ENCODE data around the gene C16orf74.

C16orf74 gene

GRCh38 chr16:85777583-85778310 lies 26.9 kb upstream of the C16orf74 start:
- DNase-seq (ENCODE audit: extremely low read depth in 1 of 2, low read depth in 1 of 2), result no peak

DNA sequence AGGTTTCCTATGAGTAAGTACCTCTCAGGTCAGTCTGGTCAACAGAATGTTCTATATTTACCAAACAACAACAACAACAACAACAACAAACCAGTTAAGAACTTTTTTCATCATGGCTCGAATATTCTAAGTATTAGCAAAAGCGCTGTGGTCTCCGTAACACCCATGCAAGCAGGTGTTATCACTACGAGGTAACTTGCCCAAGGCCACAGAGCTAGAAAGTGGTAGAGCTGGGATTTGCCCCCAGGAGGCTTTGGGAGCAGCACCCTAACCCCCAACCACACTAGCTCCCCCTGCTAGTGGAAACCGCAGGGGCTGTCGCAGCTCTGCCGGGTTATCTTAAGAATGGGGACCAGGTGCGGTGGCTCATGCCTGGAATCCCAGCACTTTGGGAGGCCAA lies 23.9 kb upstream of the C16orf74 start:
- DNase-seq (ENCODE audit: extremely low read depth in 1 of 2, low read depth in 1 of 2), result no peak

DNA sequence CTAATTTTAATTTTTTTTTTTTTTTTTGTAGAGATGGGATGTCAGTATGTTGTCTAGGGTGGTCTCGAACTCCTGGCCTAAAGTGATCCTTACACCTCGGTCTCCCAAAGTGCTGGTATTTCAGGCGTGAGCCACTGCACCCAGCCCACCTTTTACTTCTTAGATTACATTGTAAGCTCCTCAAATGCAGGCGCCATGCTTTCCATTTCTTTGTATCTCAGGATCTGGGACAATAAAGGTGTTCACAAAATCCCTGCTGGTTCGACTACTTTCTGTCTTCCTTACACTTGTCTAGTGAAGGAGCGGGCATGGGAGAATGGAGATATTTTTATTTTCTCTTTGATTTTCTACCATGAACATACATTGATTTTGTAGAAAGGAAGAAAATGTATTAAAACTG lies 23.2 kb upstream of the C16orf74 start:
- no peak for DNase-seq (ENCODE audit: extremely low read depth in 1 of 2, low read depth in 1 of 2)

GRCh38 chr16:85773044-85773443 lies 22.1 kb upstream of the C16orf74 start:
- no peak for DNase-seq (ENCODE audit: extremely low read depth in 1 of 2, low read depth in 1 of 2)

DNA sequence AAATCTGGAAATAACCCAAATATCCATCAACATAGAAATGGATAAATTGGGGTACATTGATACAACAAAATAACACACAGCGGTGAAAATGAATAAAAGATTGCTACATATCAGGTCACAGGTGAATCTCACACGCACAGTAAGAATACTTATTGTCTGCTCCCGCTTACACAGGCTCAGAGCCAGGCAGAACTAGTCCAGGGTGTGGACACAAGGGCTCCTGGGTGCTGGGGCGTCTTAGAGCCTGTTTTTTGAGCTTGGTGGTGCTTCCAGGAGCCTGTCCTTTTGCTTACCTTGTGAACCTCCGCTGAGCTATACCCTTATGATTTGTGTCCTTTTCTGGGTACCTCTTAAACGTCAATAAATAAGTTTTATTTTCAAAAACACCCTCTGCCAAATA lies 19.8 kb upstream of the C16orf74 start:
- no peak for DNase-seq (ENCODE audit: extremely low read depth in 1 of 2, low read depth in 1 of 2)

DNA sequence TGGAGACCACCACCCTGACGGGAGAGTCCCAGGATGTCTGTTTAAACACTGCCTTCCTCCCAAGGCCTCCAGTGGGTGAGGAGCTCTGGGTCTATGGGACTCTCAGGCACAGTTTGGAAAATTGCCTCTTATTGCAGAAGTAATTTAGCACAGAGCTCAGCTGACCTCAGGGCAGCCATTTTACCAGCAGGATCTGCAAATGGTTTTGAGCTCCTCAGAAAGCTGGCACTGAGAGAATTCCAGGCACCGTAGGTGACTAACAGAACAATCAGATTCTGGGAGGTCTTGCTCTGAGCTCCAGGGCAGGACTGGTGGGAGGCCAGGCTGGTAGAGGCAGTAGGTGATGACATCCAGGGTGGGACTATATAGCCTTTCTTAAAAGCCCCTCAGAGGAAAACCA lies 17.3 kb upstream of the C16orf74 start:
- DNase-seq (ENCODE audit: extremely low read depth in 1 of 2, low read depth in 1 of 2), result no peak

DNA sequence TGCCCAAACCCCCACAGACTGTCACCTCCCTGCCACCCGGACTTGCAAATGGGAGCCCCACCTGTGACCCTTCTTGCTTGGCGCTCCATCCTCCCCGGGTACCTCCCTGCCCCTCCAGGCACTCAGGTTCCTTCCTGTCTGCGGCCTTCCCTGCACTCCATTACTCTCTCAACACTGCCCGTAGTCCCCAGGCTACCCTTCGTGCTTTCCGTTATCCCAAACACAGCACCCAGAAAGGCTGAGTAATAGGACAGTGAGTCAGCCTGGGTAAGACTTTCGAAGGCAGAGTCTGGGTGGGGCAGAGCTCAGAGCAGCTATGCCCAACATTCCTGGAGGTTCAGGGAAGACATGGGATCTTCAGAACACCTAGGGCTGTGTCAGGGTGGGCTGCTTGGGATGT lies 16.6 kb upstream of the C16orf74 start:
- no peak for DNase-seq (ENCODE audit: extremely low read depth in 1 of 2, low read depth in 1 of 2)

GRCh38 chr16:85765767-85766166 lies 14.9 kb upstream of the C16orf74 start:
- DNase-seq (ENCODE audit: extremely low read depth in 1 of 2, low read depth in 1 of 2), result no peak

GRCh38 chr16:85765211-85765610 lies 14.3 kb upstream of the C16orf74 start:
- no peak for DNase-seq (ENCODE audit: extremely low read depth in 1 of 2, low read depth in 1 of 2)

DNA sequence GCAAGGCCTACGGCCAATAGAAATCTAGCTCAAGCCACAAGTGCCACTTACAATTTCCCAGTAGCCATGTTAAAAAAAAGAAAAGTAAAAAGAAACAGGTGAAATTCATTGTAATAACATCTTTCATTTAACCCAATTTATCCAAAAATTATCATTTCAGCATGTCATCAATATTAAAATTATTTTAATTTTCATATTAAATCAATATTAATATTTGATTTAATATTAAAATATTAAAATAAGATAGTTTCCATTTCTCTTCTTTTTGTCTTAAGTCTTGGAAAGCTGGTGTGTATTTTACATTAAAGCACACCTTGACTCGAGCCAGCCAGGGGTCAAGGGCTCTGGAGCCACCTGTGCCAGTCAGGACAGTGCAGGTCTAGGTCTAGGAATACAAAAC lies 12.7 kb upstream of the C16orf74 start:
- no peak for DNase-seq (ENCODE audit: extremely low read depth in 1 of 2, low read depth in 1 of 2)

DNA sequence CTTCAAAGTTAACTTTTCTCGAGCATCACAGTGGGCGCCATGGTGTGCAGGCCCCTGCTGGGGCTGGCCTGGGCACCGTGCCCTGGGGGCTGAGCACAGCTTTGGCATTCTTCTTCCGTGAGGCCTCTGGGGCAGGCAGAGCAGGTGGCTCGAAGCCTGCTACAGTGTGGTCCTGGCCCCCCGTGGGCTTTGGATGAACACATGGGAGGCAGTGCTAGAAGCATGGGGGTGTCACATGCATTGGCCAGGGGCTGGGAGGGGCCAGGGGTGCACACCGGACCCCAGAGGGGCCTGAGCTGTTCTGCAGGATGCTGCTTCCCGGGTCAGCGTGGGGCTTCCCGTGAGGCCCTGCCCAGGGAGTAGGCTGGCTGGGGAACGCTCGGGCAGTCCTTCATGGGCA lies 12.1 kb upstream of the C16orf74 start:
- no peak for DNase-seq (ENCODE audit: extremely low read depth in 1 of 2, low read depth in 1 of 2)

DNA sequence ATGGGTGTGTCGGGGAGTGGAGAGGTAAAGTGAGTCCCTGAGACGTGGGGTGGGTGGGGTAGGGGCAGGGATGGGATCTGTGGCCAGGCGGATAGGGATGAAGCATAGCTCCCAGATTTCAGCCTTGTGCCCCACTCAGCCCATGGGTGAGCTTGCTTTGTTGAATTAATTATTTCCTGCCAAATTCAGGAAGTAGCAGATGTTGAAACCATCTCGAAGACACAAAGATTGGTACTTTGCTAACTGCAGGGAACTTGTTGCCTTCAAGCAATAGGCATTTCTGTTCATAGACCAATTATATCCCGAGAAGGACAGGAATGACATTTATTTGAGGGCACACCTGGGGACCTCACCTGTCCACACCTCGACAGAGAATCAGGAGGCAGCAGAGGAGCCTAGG lies 11.0 kb upstream of the C16orf74 start:
- DNase-seq (ENCODE audit: extremely low read depth in 1 of 2, low read depth in 1 of 2), result no peak

- DNase-seq (ENCODE audit: extremely low read depth in 1 of 2, low read depth in 1 of 2), result no peak
Measured at GRCh38 chr16:85759631-85760419, 8.9 kb upstream of the C16orf74 start.

DNA sequence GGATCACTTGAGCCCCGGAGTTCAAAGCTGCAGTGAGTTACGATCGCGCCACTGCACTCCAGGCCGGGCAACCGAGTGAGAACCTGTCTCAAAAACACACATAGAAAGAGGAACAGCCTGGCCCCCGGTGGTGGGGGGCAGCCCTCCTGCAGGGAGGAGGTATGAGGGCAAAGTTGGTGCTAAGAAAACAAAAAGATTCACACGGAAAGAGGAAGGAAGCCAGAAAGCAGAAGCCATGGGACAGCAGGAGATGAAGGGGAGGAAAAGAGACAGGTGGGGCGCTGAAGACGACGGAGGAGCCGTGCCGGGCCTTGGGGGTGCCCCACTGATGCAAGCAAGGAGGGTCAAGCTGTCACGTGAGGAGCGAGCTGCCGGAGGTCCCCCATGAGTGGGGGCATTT lies 8.2 kb upstream of the C16orf74 start:
- DNase-seq (ENCODE audit: extremely low read depth in 1 of 2, low read depth in 1 of 2), result no peak

GRCh38 chr16:85757341-85757822 lies 6.5 kb upstream of the C16orf74 start:
- DNase-seq (ENCODE audit: extremely low read depth in 1 of 2, low read depth in 1 of 2), result no peak

GRCh38 chr16:85755929-85756768 lies 5.3 kb upstream of the C16orf74 start:
- no peak for DNase-seq (ENCODE audit: extremely low read depth in 1 of 2, low read depth in 1 of 2)

GRCh38 chr16:85754413-85754812 lies 3.5 kb upstream of the C16orf74 start:
- no peak for DNase-seq (ENCODE audit: extremely low read depth in 1 of 2, low read depth in 1 of 2)

GRCh38 chr16:85753976-85754375 lies 3.1 kb upstream of the C16orf74 start:
- no peak for DNase-seq (ENCODE audit: extremely low read depth in 1 of 2, low read depth in 1 of 2)

GRCh38 chr16:85753559-85753958 lies 2.7 kb upstream of the C16orf74 start:
- DNase-seq (ENCODE audit: extremely low read depth in 1 of 2, low read depth in 1 of 2), result no peak

DNA sequence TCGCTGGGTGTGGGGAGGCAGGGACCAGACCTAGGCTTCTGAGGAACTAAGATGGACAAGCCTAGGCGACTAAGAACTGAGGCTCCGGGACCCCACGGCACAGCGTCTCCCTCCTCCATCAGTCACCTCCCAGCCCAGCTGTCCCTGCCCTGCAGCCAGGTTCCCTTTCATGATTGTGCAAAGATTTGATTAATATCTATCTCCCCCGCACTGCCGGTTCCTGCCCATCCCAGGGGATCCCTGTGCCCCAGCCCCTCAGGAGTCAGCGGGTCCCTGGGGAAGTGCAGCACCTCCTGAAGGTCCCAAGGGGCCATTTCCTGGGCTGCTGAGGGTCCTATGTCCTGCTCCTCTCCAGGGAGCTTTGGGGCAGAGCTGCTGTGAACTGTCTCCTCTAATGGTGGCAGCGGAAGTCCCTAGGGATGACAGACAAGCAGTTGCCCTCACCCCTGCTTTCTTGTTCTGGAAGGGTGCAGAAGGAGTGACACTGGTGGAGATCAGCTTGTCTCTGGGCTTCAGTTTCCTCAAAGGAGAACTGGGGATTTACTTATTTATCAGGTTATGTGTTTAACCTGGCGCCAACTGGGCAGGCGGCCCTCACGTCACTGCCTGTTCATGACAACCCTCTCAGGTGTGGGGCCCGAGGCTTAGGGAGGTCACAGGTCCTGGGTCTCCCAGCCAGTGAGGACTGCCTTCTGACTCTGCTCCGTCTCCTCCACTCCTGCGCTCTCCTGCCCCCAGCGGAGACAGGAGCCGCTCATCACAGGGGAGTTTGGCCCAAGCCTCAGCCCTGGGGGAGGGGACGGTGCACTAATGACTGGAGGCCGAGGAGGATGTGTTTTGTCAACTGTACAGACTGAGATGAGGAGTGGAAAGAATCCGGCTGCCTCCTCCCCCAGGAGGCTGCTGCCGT lies 1.9 kb upstream of the C16orf74 start:
- no peak for DNase-seq (ENCODE audit: extremely low read depth in 1 of 2, low read depth in 1 of 2)
